Sigmoid colon (tissue), 4 donors: Measurements from ENCODE around the gene ACSL6.

Experiments
- CTCF ChIP-seq, 4 experiments: fragments of 450-650 bp in 3 of 4; fragments of 200-600 bp in 1 of 4; IDR thresholded peaks; one replicate each; pipeline ENCODE4 v1.5.1; 2016 to 2019; ENCODE audit warnings: antibody characterized with exemption in 4 of 4, mild to moderate bottlenecking in 3 of 4, moderate library complexity in 2 of 4
- EP300 ChIP-seq, 4 donors: sonication (generic); formaldehyde crosslinking; IDR thresholded peaks; one replicate each; pipeline ENCODE4 v1.6.1; 2017; ENCODE audit warnings: antibody characterized with exemption in 4 of 4
- POLR2A ChIP-seq, 2 donors: fragments of 450-650 bp; IDR thresholded peaks; one replicate each; pipeline ENCODE4 v1.6.1; 2016; ENCODE audit warnings: antibody characterized with exemption in 2 of 2, mild to moderate bottlenecking in 2 of 2, moderate library complexity in 2 of 2
- POLR2AphosphoS5 ChIP-seq, 4 donors: sonication (generic); formaldehyde crosslinking; IDR thresholded peaks; one replicate each; pipeline ENCODE4 v1.6.1; 2017; ENCODE audit warnings: antibody characterized with exemption in 4 of 4

DNA sequence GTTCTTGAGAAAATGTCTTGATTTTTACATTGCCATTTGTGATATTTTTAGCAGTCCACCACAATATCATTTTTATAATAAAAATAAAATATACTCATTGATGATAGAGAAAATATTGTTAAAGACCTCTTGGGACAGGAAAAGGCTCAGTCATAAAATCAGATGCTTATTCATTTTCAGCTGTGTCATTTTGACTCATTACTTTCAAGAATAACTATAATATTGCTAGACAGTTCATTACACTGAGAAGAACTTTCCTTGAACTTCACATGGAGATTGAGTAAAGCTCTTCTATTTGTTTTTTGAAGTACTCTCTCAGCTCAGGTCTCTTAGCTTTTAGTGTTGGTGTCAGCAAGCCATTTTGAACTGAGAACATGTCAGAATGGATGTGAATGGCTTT is 57.5 kb downstream of the ACSL6 start:
- no peak for TF ChIP-seq CTCF (IDR thresholded peaks at IDR 0.05)
- TF ChIP-seq POLR2A (IDR thresholded peaks at IDR 0.05), result no peak
- no peak for TF ChIP-seq POLR2AphosphoS5 (IDR thresholded peaks at IDR 0.05)
- TF ChIP-seq EP300 (IDR thresholded peaks at IDR 0.05), result no peak
